Measurements from ENCODE around the gene EIF1AX.

EIF1AX gene

DNA sequence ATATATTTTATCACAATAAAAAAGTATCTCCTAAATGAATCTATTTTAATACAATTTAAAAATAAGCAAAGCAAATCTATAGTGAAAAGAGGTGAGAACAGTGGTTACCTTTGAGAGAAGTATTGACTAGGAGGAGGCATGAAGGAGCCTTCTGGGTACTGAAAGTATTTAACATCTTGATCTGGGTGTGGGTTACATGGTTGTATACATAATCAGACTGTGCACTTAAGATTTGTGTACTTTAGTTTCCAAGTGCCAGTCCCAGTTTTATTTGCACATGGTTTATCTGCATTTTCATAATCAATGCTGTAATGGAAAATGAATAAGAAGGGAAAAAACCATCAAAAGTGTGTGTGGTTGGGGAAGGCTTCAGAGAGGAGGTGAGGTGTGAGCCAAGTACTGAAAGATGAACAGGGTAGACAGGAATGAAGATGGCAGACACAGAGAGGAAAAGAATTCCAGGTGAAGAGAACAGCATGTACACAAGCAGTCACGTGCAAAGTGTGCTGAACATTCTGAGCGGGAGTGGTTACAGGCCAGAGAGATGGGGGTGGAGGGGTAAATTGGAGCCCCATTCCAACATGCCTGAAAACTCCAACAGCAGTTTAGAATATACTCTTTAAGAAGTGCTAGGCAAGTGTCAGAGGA, 39.6 kb downstream of the EIF1AX start:
- H3K4me3 ChIP-seq (ENCODE audit: low read depth, low read length): no peak overlapping the region

DNA sequence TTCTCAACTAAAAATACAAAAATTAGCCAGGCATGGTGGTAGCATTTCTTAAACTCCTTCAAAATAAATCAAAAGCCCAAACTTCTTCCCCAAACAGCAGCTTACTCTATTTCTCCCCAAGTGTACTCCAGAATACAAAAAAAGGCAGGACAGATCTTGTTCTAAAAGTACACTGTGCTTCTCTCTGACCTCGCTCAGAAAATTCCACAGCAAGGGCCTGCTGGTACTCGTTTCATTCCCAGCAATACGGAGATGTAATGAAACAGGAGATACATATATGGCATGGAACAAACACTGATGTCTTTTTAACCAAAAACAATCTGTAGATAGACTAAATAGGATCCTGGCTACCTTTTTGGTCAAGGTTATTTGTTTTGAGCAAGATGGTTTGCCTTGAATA, 50.1 kb downstream of the EIF1AX start:
- TF ChIP-seq, protein P1, sequence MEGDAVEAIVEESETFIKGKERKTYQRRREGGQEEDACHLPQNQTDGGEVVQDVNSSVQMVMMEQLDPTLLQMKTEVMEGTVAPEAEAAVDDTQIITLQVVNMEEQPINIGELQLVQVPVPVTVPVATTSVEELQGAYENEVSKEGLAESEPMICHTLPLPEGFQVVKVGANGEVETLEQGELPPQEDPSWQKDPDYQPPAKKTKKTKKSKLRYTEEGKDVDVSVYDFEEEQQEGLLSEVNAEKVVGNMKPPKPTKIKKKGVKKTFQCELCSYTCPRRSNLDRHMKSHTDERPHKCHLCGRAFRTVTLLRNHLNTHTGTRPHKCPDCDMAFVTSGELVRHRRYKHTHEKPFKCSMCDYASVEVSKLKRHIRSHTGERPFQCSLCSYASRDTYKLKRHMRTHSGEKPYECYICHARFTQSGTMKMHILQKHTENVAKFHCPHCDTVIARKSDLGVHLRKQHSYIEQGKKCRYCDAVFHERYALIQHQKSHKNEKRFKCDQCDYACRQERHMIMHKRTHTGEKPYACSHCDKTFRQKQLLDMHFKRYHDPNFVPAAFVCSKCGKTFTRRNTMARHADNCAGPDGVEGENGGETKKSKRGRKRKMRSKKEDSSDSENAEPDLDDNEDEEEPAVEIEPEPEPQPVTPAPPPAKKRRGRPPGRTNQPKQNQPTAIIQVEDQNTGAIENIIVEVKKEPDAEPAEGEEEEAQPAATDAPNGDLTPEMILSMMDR (IDR thresholded peaks at IDR 0.05; ENCODE audit: low read depth, low read length): no peak

More for the DNA sequence above, 39.6 kb downstream of the EIF1AX start:
- TF ChIP-seq, protein P1 (IDR thresholded peaks at IDR 0.05; ENCODE audit: low read depth, low read length): no peak

DNA sequence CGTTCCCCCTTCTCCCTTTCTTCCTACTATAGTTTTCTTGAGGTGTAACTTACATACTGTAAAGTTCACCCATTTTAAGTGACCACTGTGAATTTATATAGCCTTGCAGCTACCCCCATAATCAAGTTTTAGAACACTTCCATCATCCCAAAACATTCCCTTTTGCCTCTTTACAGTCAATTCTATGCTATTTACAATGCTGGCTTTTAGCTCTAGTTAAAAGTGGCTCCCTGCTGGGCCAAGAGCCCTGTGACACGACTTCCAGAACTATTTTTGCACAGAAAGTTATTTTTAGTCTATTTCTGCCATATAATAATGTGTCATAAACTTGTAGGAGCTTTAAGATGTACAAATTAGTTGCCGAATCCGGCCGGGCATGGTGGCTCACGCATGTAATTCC, 51.8 kb downstream of the EIF1AX start:
- H3K4me3 ChIP-seq (ENCODE audit: low read depth, low read length): no peak overlapping the region
- TF ChIP-seq, protein P1 (IDR thresholded peaks at IDR 0.05; ENCODE audit: low read depth, low read length): no peak

More for the DNA sequence above, 50.1 kb downstream of the EIF1AX start:
- H3K4me3 ChIP-seq (ENCODE audit: low read depth, low read length): no peak overlapping the region

DNA sequence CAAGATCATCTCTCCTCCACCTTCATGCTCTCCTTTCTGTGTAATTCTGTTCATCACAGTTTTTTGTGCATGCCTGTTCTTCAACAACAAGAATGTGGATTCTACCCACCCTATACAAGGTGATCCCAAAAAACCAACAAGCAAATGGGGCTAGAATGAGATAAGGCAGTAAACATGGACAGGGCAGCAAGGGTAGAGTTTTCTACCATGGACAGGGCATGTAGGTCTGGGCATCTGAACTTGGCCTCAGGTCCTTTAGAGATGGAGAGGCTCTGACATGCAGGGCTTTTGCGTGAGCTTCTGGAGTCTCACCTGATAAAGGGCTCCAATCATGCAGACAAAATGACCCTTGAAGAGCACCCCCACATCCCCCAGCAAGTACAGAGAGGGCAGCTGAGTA, 61.4 kb downstream of the EIF1AX start:
- H3K4me3 ChIP-seq (ENCODE audit: low read depth, low read length): no peak overlapping the region
- TF ChIP-seq, protein P1 (IDR thresholded peaks at IDR 0.05; ENCODE audit: low read depth, low read length): no peak

Data from WI38 (cell line).